ENCODE data around the gene CYTH2.
"Not testable (repeated sequence)": the region's sequence is repeated elsewhere in the genome, so short reads cannot be mapped to it uniquely, and the experiment has no call there.

CYTH2 gene

GRCh38 chr19:48478339-48479256 is 9.4 kb downstream of the CYTH2 start:
- no peak for DNase-seq

DNA sequence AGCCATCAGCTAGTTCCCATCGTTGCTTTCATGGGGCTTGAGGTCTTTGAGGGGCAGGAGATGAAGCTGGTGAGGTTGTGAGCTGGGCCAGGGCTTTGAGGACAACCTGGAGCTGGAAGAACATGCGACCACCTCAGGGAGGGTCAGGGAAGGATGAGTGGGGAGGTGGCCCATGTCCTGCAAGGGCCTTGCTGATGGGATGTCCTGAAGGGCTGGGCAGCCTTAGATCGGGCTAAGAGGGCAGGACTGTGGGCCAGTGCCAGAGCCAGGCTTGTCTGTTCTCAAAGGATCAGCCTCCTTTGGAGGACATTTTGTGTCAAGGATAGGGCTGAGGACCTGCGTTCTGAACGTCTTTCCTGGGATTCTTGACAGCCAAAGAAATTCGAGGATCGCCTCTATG is 10.5 kb downstream of the CYTH2 start:
- DNase-seq: no peak

DNA sequence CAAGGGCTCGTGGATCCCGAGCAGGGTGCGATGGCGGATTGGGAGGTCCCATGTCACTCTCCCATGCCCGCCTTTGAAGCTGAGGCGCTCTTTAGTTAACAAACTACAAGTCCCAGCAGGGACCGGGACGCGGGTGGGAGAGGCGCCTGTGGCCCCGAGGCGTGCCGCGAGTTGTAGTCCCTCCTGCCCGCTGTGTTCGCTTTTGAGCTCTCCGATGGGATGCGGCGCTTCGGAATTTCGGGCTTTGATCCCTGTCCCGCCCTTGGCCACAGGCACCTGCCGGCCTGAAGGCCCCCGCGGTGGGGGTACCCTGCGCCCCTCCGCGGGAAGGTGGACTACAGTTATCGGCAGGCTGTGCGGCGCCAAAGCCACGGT is 11.0 kb downstream of the CYTH2 start:
- no peak for DNase-seq

DNA sequence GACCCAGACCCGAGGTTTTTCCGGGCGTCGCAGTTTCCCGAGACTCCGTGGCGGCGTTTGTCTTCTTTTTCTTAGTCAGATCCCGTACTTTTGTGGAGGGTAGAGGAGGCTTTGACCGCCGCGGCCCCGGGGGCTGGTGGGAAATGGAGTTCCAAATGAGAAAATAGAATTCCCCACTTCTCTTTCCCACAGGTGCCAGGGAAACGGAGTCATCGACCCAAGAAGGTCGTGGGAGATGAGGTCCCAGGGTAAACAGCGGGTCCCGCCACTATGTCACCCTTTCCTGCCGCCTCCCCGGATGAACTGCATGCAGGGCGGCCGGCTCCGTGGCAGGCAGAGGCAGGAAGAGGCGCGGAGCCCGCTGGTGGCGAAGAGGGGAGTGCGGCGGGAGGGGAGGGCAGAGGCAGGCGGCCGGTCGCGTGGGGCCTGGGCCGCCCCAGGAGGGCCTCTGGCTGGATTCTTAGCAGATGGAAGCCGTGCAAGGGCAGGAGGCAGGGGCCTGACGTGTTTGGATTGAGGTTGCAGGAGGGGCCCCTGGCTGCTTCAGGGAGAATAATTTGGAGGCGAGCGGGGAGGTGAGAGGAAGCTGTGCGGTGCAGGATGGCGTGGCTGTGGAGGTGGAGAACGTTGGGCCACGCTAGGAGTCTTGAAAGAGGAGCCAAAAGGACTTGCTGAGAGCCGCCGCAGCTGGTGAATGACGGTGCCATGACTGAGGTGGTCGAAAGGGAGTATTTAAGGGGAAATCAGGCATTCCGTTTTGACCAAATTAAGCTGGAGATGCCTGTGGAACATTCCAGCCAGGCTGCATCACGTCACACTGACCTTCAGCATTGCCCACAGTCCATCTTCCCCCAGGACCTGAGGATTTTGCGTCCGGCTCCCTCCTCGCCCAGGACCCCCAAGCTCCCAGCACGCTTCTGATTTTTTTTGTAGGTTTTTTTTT is 11.7 kb downstream of the CYTH2 start:
- DNase-seq: no peak

- DNase-seq: no peak
Measured at GRCh38 chr19:48481846-48482639, 12.9 kb downstream of the CYTH2 start.

DNA sequence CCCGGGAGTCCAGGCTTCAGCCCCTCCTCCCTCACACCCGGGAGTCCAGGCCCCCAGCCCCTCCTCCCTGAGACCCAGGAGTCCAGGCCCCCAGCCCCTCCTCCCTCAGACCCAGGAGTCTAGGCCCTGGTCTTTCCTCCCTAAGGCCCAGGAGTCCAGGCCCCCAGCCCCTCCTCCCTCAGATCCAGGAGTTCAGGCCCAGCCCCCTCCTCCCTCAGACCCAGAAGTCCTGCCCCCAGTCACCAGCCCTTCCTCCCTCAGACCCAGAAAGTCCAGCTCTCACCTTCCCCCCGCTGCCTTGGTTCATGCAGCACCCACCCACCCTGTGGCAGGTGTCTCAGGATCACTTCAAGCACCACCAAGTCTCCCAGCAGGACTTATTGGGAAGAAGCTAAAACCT is 14.1 kb downstream of the CYTH2 start:
- DNase-seq: no peak

DNA sequence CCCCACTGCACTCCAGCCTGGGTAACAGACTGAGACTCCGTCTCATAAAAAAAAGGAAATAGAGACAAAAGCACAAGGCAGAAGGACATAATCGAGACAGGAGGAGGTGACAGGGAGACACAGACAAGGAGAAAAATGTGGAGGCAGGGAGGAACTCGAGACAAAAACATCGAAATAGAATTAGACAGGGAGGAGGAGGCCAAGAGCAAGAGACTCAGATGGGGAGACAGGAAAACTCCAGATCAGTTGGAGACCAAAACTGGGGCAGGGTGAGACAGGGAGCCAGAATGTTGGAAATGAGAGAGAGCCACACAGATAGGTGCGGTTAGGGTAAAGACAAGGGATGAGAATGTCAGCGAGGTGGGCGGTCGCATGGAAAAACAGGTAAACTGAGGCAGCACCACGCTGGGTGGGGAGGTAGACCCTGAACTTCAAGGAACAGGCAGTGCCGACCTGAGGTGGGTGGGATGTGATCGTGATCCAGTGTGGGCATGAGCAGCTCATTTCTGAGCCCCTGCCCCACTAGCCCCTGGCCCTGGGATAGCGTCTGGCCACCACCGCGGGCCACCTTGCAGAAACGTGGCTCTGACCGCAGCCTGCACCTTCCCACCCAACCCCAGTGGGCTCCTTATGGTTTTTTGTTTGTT is 15.2 kb downstream of the CYTH2 start:
- no peak for DNase-seq

GRCh38 chr19:48484931-48485612 is 15.9 kb downstream of the CYTH2 start:
- no peak for DNase-seq

DNA sequence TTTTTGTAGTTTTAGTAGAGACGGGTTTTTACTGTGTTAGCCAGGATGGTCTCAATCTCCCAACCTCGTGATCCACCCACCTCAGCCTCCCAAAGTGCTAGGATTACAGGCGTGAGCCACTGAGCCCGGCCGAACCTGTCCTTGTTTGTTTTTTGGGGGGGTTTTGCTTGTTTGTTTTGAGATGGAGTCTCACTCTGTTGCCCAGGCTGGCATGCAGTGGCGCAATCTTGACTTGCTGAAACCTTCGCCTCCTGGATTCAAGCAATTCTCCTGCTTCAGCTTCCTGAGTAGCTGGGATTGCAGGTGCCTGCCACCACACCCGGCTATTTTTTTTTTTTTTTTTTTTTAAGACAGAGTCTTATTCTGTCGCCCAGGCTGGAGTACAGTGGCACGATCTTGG is 17.5 kb downstream of the CYTH2 start:
- DNase-seq: not testable (repeated sequence)

DNA sequence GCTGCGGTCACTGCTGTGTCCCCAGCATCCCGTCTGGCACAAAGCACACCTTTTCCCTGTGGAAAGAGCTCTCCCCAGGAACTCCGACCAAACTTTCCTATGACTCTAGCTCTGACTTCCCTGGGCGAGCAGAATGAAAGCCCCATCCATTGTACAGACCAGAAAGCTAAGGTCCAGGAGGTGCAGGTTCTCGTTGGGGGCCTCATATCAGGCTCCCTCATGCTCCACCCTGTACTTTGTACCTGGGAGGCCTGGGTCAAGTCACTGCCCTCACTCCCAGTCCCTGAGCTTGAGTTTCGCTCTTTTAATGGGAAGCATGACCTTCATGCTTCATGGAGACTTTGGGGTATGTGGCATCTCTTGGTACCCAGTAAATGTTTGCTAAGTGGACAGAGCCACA is 18.4 kb downstream of the CYTH2 start:
- DNase-seq: no peak

GRCh38 chr19:48487948-48488347 is 18.8 kb downstream of the CYTH2 start:
- no peak for DNase-seq

- DNase-seq: not testable (repeated sequence)
Measured at GRCh38 chr19:48488478-48488877, 19.3 kb downstream of the CYTH2 start.

- peak in 1 of 2 experiments; percentile 65 for DNase-seq
Measured at GRCh38 chr19:48489608-48490216, 20.5 kb downstream of the CYTH2 start.

DNA sequence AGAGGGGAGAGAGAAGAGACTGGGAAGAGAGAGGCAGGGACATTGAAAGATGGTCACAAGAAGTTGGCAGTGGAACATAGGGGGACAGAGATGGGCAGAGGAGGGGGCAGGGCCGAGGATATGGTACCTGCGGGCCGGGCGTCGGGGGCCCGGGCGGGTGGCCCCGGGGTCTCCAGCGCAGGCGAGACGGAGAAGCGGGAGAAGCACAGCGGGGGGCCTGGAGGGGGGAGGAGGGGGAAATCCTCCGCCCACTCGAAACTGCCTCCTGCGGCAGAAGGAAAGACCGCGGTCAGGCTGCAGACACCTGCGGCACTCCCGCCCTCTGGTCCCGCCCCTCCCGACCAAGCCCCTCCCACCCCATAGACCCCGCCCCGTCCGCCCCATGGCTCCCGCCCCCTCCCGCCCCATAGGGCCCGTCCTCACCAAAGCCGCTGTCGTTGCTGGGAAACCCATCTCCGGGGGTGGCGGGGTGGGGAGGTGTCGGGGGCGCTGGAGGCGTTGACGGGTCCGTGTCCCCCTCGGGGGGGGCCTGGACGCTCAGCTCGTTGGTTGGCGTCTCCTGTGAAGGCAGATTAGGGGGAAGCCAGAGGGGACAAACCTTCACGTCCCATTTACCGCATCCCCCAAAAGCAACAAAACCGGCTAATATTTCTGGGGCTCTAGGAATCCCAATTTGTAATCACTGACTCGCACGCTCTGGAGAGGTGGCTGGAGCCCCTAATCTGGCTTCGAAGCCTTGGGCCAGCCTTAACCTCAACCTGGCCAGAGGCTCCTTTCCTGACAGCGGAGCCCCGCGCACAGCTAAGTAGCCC is 22.0 kb downstream of the CYTH2 start:
- DNase-seq: peak in 1 of 2 experiments; percentile 48

DNA sequence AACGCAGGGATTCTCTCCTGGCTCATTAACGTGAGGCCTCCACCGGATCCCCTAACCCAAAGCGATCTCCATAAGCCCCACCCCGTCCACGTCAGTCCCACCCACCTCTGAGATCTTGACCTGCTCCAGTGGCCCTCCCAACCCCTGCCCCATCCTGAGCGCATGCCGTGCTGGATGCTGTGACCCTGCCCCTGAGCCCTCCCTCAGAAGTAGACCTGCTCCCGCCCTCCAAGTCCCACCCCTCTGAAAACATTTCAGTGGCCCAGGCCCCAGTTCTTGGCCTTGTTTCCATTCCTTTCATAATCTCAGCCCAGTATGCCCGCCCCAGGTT is 22.6 kb downstream of the CYTH2 start:
- no peak for DNase-seq

DNA sequence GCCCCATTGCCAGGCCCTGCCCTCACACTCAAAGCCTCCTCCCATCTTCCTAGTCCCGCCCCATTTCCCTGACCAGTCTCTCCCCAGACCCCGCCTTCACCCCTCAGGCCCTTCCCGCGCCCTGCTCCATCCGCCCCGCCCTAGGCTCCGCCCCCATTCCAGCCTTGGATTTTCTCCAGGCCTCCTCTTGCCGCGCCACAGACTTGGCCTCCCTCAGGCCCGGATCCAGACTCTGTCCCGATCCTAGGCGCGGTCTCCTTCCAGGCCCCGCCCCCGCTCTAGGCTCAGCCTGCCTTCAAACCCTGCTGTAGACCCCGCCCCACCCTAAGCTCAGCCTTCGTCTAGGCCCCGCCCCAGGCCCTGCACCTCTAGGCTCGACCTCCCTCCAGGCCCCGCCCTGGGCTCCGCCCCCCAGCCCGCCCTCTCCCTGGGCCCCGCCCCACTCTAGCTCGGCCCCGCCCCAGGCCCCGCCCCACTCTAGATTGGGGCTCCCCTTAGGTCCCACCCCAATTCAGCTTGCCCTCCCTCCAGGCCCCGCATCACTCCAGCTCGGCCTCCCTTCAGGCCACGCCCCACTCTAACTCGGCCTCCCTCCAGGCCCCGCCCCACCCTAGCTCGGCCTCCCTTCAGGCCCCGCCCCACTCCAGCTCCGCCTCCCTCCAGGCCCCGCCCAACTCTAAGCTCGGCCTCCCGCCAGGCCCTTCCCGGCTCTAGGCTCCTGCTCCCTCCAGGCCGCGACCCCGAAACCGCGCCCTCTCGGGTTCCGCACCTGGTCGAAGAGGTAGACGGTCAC is 24.0 kb downstream of the CYTH2 start:
- DNase-seq: peak in 1 of 2 experiments; percentile 50

DNA sequence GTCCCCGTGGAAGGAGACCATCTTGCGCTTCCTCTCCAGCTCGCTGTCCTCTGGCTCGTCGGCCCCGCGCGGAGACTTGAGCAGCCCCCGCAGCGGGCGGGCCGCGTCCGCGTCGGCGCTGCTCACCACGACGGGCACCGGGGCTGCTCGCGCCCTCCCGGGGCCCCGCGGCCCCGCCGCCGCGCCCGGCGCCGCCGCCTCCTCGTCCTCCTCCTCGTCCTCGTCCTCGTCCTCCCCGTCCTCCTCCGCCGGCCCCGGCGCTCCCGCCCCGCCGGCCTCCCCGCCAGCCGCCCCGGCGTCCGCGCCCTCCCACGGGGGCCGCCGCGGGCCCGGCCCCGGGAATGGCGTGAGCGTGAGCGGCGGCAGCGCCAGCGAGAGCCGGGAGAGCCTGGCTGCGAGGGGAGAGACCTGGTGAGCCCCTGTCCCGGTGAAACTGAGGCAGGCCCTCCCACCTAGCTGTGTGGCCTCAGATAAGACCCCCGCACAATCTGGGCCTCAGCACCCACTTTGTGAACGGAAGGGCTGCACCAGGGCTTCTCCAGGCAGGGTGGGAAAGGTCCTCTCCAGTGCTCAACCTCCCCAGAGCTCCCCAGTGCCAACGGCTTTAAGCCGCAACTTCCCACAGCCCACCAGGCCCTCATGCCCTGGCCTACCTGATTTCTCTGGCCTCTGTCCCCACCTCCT is 24.7 kb downstream of the CYTH2 start:
- no peak for DNase-seq

DNA sequence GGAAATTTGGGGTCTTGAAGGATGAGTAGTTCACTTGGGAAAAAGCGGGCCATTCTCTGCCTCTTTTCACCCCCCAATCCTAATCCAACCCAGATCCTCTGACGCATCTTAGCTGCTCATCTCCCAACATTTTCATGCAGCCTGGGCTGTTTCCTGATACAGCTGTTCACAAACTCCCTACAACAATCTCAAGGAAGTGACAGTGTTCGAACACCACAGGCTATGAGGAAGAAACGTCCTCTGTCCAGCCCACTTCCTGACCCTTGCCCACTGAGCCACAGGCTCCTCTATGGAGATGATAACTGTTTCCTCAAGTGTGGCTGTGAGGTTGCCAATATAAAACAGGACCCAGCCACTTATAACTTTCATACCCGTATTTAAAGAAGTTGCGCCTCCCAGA is 26.2 kb downstream of the CYTH2 start:
- DNase-seq: no peak

All from NCI-H524 (cell line).